ENCODE results near the gene DHX40.

DHX40 gene

GRCh38 chr17:59627274-59627673, 61.9 kb downstream of the DHX40 start:
- H3F3A ChIP-seq (ENCODE audit: insufficient read depth, low read length) = peaks cover 6% of the 10 kb centered on the region
- H2AFZ ChIP-seq (ENCODE audit: low read length) = no peak overlapping the region
- no peak for DNase-seq
- H4K20me1 ChIP-seq (ENCODE audit: insufficient read depth, low read length) = peaks cover 77% of the 10 kb centered on the region
- no peak overlapping the region for H3K4me2 ChIP-seq (ENCODE audit: low read depth, low read length)
- H3K27ac ChIP-seq (ENCODE audit: low read length) = no peak overlapping the region
- H3K9me3 ChIP-seq (replicated peaks; ENCODE audit: insufficient read depth, low read length) = no peaks in the 10 kb centered on the region
- H3K27me3 ChIP-seq (replicated peaks; ENCODE audit: insufficient read depth, low read length) = no peaks in the 10 kb centered on the region
- no peak overlapping the region for H3K4me3 ChIP-seq (ENCODE audit: low read length)
- no peaks in the 10 kb centered on the region for H3K9me2 ChIP-seq (replicated peaks; ENCODE audit: insufficient read depth, low read length)
- TF ChIP-seq EZH2phosphoT487 (IDR thresholded peaks at IDR 0.05; ENCODE audit: low read length) (no peak), CTCF (IDR thresholded peaks at IDR 0.05; ENCODE audit: low read length) (no peak), EZH2 (optimal IDR thresholded peaks at IDR 0.05; ENCODE audit: low read depth, low read length) (no peak)
- peaks cover 17% of the 10 kb centered on the region for H3K4me1 ChIP-seq (ENCODE audit: low read length)
- no peaks in the 10 kb centered on the region; the same call in 1 of the 2 replicates for H3K36me3 ChIP-seq (replicated peaks; ENCODE audit: insufficient read depth, low read length)
- H3K79me2 ChIP-seq (ENCODE audit: low read length) = peaks cover 100% of the 10 kb centered on the region
- no peak overlapping the region for H3K9ac ChIP-seq (ENCODE audit: low read length)

- Histone ChIP-seq H3K9me3 (replicated peaks; ENCODE audit: insufficient read depth, low read length) (no peaks in the 10 kb centered on the region), H3K4me1 (ENCODE audit: low read length) (peaks cover 17% of the 10 kb centered on the region), H3K27me3 (replicated peaks; ENCODE audit: insufficient read depth, low read length) (no peaks in the 10 kb centered on the region), H3K4me2 (ENCODE audit: low read depth, low read length) (no peak overlapping the region), H3F3A (ENCODE audit: insufficient read depth, low read length) (peaks cover under 1% of the 10 kb centered on the region), H3K9ac (ENCODE audit: low read length) (no peak overlapping the region), H3K4me3 (ENCODE audit: low read length) (no peak overlapping the region), H3K9me2 (replicated peaks; ENCODE audit: insufficient read depth, low read length) (no peaks in the 10 kb centered on the region), H2AFZ (ENCODE audit: low read length) (no peak overlapping the region), H3K79me2 (ENCODE audit: low read length) (peaks cover 100% of the 10 kb centered on the region), H3K27ac (ENCODE audit: low read length) (no peak overlapping the region), H4K20me1 (ENCODE audit: insufficient read depth, low read length) (peaks cover 78% of the 10 kb centered on the region), H3K36me3 (replicated peaks; ENCODE audit: insufficient read depth, low read length) (no peaks in the 10 kb centered on the region; the same call in 1 of the 2 replicates)
- TF ChIP-seq EZH2 (optimal IDR thresholded peaks at IDR 0.05; ENCODE audit: low read depth, low read length) = no peak
- TF ChIP-seq CTCF (IDR thresholded peaks at IDR 0.05; ENCODE audit: low read length) = no peak
- TF ChIP-seq EZH2phosphoT487 (IDR thresholded peaks at IDR 0.05; ENCODE audit: low read length) = no peak
- DNase-seq = no peak
Measured at GRCh38 chr17:59627770-59628171, 62.4 kb downstream of the DHX40 start.

GRCh38 chr17:59629174-59629573, 63.8 kb downstream of the DHX40 start:
- no peaks in the 10 kb centered on the region for H3K9me2 ChIP-seq (replicated peaks; ENCODE audit: insufficient read depth, low read length)
- H3K9ac ChIP-seq (ENCODE audit: low read length) = no peak overlapping the region
- H3F3A ChIP-seq (ENCODE audit: insufficient read depth, low read length) = peaks cover 8% of the 10 kb centered on the region
- H3K4me2 ChIP-seq (ENCODE audit: low read depth, low read length) = no peak overlapping the region
- H3K4me1 ChIP-seq (ENCODE audit: low read length) = peaks cover 17% of the 10 kb centered on the region
- H3K36me3 ChIP-seq (replicated peaks; ENCODE audit: insufficient read depth, low read length) = no peaks in the 10 kb centered on the region; the same call in 1 of the 2 replicates
- H3K79me2 ChIP-seq (ENCODE audit: low read length) = peaks cover 100% of the 10 kb centered on the region
- no peak overlapping the region for H3K4me3 ChIP-seq (ENCODE audit: low read length)
- H3K27me3 ChIP-seq (replicated peaks; ENCODE audit: insufficient read depth, low read length) = no peaks in the 10 kb centered on the region
- DNase-seq = no peak
- H3K9me3 ChIP-seq (replicated peaks; ENCODE audit: insufficient read depth, low read length) = no peaks in the 10 kb centered on the region
- no peak overlapping the region for H2AFZ ChIP-seq (ENCODE audit: low read length)
- no peak for TF ChIP-seq EZH2phosphoT487 (IDR thresholded peaks at IDR 0.05; ENCODE audit: low read length)
- no peak for TF ChIP-seq CTCF (IDR thresholded peaks at IDR 0.05; ENCODE audit: low read length)
- TF ChIP-seq EZH2 (optimal IDR thresholded peaks at IDR 0.05; ENCODE audit: low read depth, low read length) = no peak
- H4K20me1 ChIP-seq (ENCODE audit: insufficient read depth, low read length) = peaks cover 75% of the 10 kb centered on the region
- H3K27ac ChIP-seq (ENCODE audit: low read length) = no peak overlapping the region
